GM12801 (cell line): ENCODE data around the gene ZSWIM3.

Source experiments
- CTCF ChIP-seq: IDR thresholded peaks from one replicate; pipeline ENCODE4 v1.5.1; 2011; ENCODE audit warnings: control low read depth; ENCODE audit not compliant: insufficient read length; ENCODE audit errors: extremely low read depth

ZSWIM3 gene

GRCh38 chr20:45816951-45817350, 40.5 kb upstream of the ZSWIM3 start:
- TF ChIP-seq CTCF: no peak

- TF ChIP-seq CTCF: no peak
Measured at GRCh38 chr20:45817376-45818194, 39.8 kb upstream of the ZSWIM3 start.

GRCh38 chr20:45818239-45818638, 39.2 kb upstream of the ZSWIM3 start:
- TF ChIP-seq CTCF: no peak

- no peak for TF ChIP-seq CTCF
Measured at GRCh38 chr20:45819466-45819865, 37.9 kb upstream of the ZSWIM3 start.

GRCh38 chr20:45821947-45822346, 35.5 kb upstream of the ZSWIM3 start:
- no peak for TF ChIP-seq CTCF

GRCh38 chr20:45822857-45823256, 34.6 kb upstream of the ZSWIM3 start:
- TF ChIP-seq CTCF: no peak

GRCh38 chr20:45823949-45824835, 33.2 kb upstream of the ZSWIM3 start:
- TF ChIP-seq CTCF: no peak
